ENCODE results near the gene TNS1.

The TNS1 gene

GRCh38 chr2:217912098-217913024 lies 90.4 kb downstream of the TNS1 start:
- no peak for TF ChIP-seq POLR2AphosphoS5 (IDR thresholded peaks at IDR 0.05; ENCODE audit: borderline replicate concordance, low read depth, low read length)
- TF ChIP-seq EZH2 (IDR thresholded peaks at IDR 0.05) = no peak
- TF ChIP-seq FOXP2 (optimal IDR thresholded peaks at IDR 0.05; ENCODE audit: control extremely low read depth, extremely low read length, insufficient read depth) = no peak
- no peak overlapping the region for H3K4me3 ChIP-seq
- peaks cover 22% of the 10 kb centered on the region; the same call in 1 of the 2 replicates for H3K36me3 ChIP-seq (ENCODE audit: insufficient read depth, low read length)
- DNase-seq (ENCODE audit: low read depth, low spot score) = no peak
- H3K9ac ChIP-seq (ENCODE audit: insufficient read length) = no peak overlapping the region
- no peaks in the 10 kb centered on the region for H3K9me3 ChIP-seq (ENCODE audit: low read depth, low read length)
- no peak overlapping the region for H3K27ac ChIP-seq

- no peak overlapping the region for H3K27ac ChIP-seq
- no peak overlapping the region for H3K9ac ChIP-seq (ENCODE audit: insufficient read length)
- no peak overlapping the region for H3K4me3 ChIP-seq
- no peak for DNase-seq (ENCODE audit: low read depth, low spot score)
- H3K36me3 ChIP-seq (ENCODE audit: insufficient read depth, low read length) = peaks cover 17% of the 10 kb centered on the region; the same call in 1 of the 2 replicates
- H3K9me3 ChIP-seq (ENCODE audit: low read depth, low read length) = no peaks in the 10 kb centered on the region
- TF ChIP-seq POLR2AphosphoS5 (IDR thresholded peaks at IDR 0.05; ENCODE audit: borderline replicate concordance, low read depth, low read length) = no peak
- no peak for TF ChIP-seq EZH2 (IDR thresholded peaks at IDR 0.05)
These were observed 91.3 kb downstream of the TNS1 start for GRCh38 chr2:217911283-217912097.

- no peak for DNase-seq (ENCODE audit: low read depth, low spot score)
- peaks cover 16% of the 10 kb centered on the region; the same call in 1 of the 2 replicates for H3K36me3 ChIP-seq (ENCODE audit: insufficient read depth, low read length)
- no peak for TF ChIP-seq EZH2 (IDR thresholded peaks at IDR 0.05)
- no peak for TF ChIP-seq FOXP2 (optimal IDR thresholded peaks at IDR 0.05; ENCODE audit: control extremely low read depth, extremely low read length, insufficient read depth)
- TF ChIP-seq POLR2AphosphoS5 (IDR thresholded peaks at IDR 0.05; ENCODE audit: borderline replicate concordance, low read depth, low read length) = no peak
- no peaks in the 10 kb centered on the region for H3K9me3 ChIP-seq (ENCODE audit: low read depth, low read length)
- no peak overlapping the region for H3K27ac ChIP-seq
- H3K4me3 ChIP-seq = no peak overlapping the region
- no peak overlapping the region for H3K9ac ChIP-seq (ENCODE audit: insufficient read length)
These were observed 92.0 kb downstream of the TNS1 start for GRCh38 chr2:217910875-217911212.

- peaks cover 14% of the 10 kb centered on the region; the same call in 1 of the 2 replicates for H3K36me3 ChIP-seq (ENCODE audit: insufficient read depth, low read length)
- H3K27ac ChIP-seq = no peak overlapping the region
- H3K9ac ChIP-seq (ENCODE audit: insufficient read length) = no peak overlapping the region
- DNase-seq (ENCODE audit: low read depth, low spot score) = no peak
- no peaks in the 10 kb centered on the region for H3K9me3 ChIP-seq (ENCODE audit: low read depth, low read length)
- no peak for TF ChIP-seq FOXP2 (optimal IDR thresholded peaks at IDR 0.05; ENCODE audit: control extremely low read depth, extremely low read length, insufficient read depth)
- no peak for TF ChIP-seq POLR2AphosphoS5 (IDR thresholded peaks at IDR 0.05; ENCODE audit: borderline replicate concordance, low read depth, low read length)
- TF ChIP-seq EZH2 (IDR thresholded peaks at IDR 0.05) = no peak
- H3K4me3 ChIP-seq = no peak overlapping the region
These were observed 93.5 kb downstream of the TNS1 start for GRCh38 chr2:217909156-217909820.

GRCh38 chr2:217908544-217908943 lies 94.3 kb downstream of the TNS1 start:
- H3K36me3 ChIP-seq (ENCODE audit: insufficient read depth, low read length) = peaks cover 20% of the 10 kb centered on the region; the same call in 1 of the 2 replicates
- H3K27ac ChIP-seq = no peak overlapping the region
- H3K4me3 ChIP-seq = no peak overlapping the region
- TF ChIP-seq EZH2 (IDR thresholded peaks at IDR 0.05) (no peak), FOXP2 (optimal IDR thresholded peaks at IDR 0.05; ENCODE audit: control extremely low read depth, extremely low read length, insufficient read depth) (no peak), POLR2AphosphoS5 (IDR thresholded peaks at IDR 0.05; ENCODE audit: borderline replicate concordance, low read depth, low read length) (no peak)
- no peak overlapping the region for H3K9ac ChIP-seq (ENCODE audit: insufficient read length)
- H3K9me3 ChIP-seq (ENCODE audit: low read depth, low read length) = no peaks in the 10 kb centered on the region
- DNase-seq (ENCODE audit: low read depth, low spot score) = no peak

GRCh38 chr2:217907266-217907665 lies 95.5 kb downstream of the TNS1 start:
- H3K9me3 ChIP-seq (ENCODE audit: low read depth, low read length) = no peaks in the 10 kb centered on the region
- no peak overlapping the region for H3K27ac ChIP-seq
- DNase-seq (ENCODE audit: low read depth, low spot score) = no peak
- TF ChIP-seq POLR2AphosphoS5 (IDR thresholded peaks at IDR 0.05; ENCODE audit: borderline replicate concordance, low read depth, low read length) = no peak
- no peak for TF ChIP-seq EZH2 (IDR thresholded peaks at IDR 0.05)
- TF ChIP-seq FOXP2 (optimal IDR thresholded peaks at IDR 0.05; ENCODE audit: control extremely low read depth, extremely low read length, insufficient read depth) = no peak
- H3K9ac ChIP-seq (ENCODE audit: insufficient read length) = no peak overlapping the region
- H3K36me3 ChIP-seq (ENCODE audit: insufficient read depth, low read length) = peaks cover 28% of the 10 kb centered on the region; the same call in 1 of the 2 replicates
- H3K4me3 ChIP-seq = no peak overlapping the region

- no peak for TF ChIP-seq EZH2 (IDR thresholded peaks at IDR 0.05)
- TF ChIP-seq POLR2AphosphoS5 (IDR thresholded peaks at IDR 0.05; ENCODE audit: borderline replicate concordance, low read depth, low read length) = no peak
- no peak for TF ChIP-seq FOXP2 (optimal IDR thresholded peaks at IDR 0.05; ENCODE audit: control extremely low read depth, extremely low read length, insufficient read depth)
- H3K9ac ChIP-seq (ENCODE audit: insufficient read length) = no peak overlapping the region
- no peak for DNase-seq (ENCODE audit: low read depth, low spot score)
- H3K36me3 ChIP-seq (ENCODE audit: insufficient read depth, low read length) = peaks cover 32% of the 10 kb centered on the region; the same call in 1 of the 2 replicates
- no peak overlapping the region for H3K27ac ChIP-seq
- no peaks in the 10 kb centered on the region for H3K9me3 ChIP-seq (ENCODE audit: low read depth, low read length)
- H3K4me3 ChIP-seq = no peak overlapping the region
These were observed 96.0 kb downstream of the TNS1 start for GRCh38 chr2:217906798-217907197.

GRCh38 chr2:217905896-217906295 lies 96.9 kb downstream of the TNS1 start:
- Histone ChIP-seq H3K4me3 (no peak overlapping the region), H3K36me3 (ENCODE audit: insufficient read depth, low read length) (peaks cover 41% of the 10 kb centered on the region; the same call in 1 of the 2 replicates), H3K27ac (no peak overlapping the region), H3K9me3 (ENCODE audit: low read depth, low read length) (no peaks in the 10 kb centered on the region), H3K9ac (ENCODE audit: insufficient read length) (no peak overlapping the region)
- TF ChIP-seq POLR2AphosphoS5 (IDR thresholded peaks at IDR 0.05; ENCODE audit: borderline replicate concordance, low read depth, low read length) (no peak), FOXP2 (optimal IDR thresholded peaks at IDR 0.05; ENCODE audit: control extremely low read depth, extremely low read length, insufficient read depth) (no peak), EZH2 (IDR thresholded peaks at IDR 0.05) (no peak)
- DNase-seq (ENCODE audit: low read depth, low spot score) = no peak

Measured in SK-N-MC (cell line).